Measurements from ENCODE around the gene PELI2.

Gene PELI2

GRCh38 chr14:56271970-56272369 lies 153.8 kb downstream of the PELI2 start (continued):
- TF ChIP-seq, protein P1, sequence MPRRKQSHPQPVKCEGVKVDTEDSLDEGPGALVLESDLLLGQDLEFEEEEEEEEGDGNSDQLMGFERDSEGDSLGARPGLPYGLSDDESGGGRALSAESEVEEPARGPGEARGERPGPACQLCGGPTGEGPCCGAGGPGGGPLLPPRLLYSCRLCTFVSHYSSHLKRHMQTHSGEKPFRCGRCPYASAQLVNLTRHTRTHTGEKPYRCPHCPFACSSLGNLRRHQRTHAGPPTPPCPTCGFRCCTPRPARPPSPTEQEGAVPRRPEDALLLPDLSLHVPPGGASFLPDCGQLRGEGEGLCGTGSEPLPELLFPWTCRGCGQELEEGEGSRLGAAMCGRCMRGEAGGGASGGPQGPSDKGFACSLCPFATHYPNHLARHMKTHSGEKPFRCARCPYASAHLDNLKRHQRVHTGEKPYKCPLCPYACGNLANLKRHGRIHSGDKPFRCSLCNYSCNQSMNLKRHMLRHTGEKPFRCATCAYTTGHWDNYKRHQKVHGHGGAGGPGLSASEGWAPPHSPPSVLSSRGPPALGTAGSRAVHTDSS (tag by site-specific recombination; IDR thresholded peaks at IDR 0.05): no peak
- TF ChIP-seq, protein P2, sequence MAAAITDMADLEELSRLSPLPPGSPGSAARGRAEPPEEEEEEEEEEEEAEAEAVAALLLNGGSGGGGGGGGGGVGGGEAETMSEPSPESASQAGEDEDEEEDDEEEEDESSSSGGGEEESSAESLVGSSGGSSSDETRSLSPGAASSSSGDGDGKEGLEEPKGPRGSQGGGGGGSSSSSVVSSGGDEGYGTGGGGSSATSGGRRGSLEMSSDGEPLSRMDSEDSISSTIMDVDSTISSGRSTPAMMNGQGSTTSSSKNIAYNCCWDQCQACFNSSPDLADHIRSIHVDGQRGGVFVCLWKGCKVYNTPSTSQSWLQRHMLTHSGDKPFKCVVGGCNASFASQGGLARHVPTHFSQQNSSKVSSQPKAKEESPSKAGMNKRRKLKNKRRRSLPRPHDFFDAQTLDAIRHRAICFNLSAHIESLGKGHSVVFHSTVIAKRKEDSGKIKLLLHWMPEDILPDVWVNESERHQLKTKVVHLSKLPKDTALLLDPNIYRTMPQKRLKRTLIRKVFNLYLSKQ (tag by site-specific recombination; IDR thresholded peaks at IDR 0.05; ENCODE audit: borderline replicate concordance): no peak
- TF ChIP-seq CTCF (tag by site-specific recombination; IDR thresholded peaks at IDR 0.05): no peak

DNA sequence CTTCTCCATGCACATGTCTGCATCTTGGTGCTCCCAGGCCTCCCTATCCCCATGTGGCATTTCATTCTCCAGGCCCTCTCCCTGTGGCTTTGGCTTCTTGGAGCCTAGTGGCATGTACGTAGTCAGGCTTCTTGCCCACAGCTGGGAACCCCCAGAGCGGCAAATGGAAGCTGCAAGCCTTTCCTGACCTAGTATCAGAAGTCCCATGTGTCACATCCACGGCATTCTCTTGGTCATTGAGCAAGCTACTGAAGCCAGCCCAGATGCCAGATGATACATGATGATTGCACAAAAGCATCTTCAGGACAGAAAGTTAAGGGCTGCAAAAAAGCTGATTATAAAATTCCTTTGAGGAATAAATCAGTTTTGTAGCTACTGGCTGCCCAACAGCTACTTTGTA lies 154.9 kb downstream of the PELI2 start:
- no peaks in the 10 kb centered on the region for H3K9me3 ChIP-seq (ENCODE audit: control insufficient read depth, insufficient read depth, low read depth, low read length)

More for the DNA sequence above, 154.9 kb downstream of the PELI2 start:
- H3K4me3 ChIP-seq (ENCODE audit: low read depth, low read length): no peak overlapping the region
- H3K36me3 ChIP-seq (ENCODE audit: control insufficient read depth in 2 of 2, insufficient read depth in 1 of 2, low read length in 2 of 2): no peaks in the 10 kb centered on the region
- ChIA-PET POLR2A (no interaction called here), CTCF (no interaction called here)
- TF ChIP-seq ZNF112 (tag by site-specific recombination; IDR thresholded peaks at IDR 0.05) (no peak), ZNF23 (tag by site-specific recombination; IDR thresholded peaks at IDR 0.05; ENCODE audit: borderline replicate concordance) (no peak), TSHZ1 (tag by site-specific recombination; IDR thresholded peaks at IDR 0.05; ENCODE audit: borderline replicate concordance) (no peak), ZNF558 (tag by site-specific recombination; IDR thresholded peaks at IDR 0.05) (no peak), HIC1 (tag by site-specific recombination; IDR thresholded peaks at IDR 0.05) (no peak), ZNF585B (tag by site-specific recombination; IDR thresholded peaks at IDR 0.05) (no peak), ZBTB8A (tag by site-specific recombination; IDR thresholded peaks at IDR 0.05) (no peak), ZSCAN23 (tag by site-specific recombination; IDR thresholded peaks at IDR 0.05) (no peak)
- no peak overlapping the region for H3K27ac ChIP-seq (ENCODE audit: extremely low read depth, low read depth, low read length)
- H3K4me1 ChIP-seq (ENCODE audit: control insufficient read depth, insufficient read depth, low read length): no peaks in the 10 kb centered on the region
